HG03280 (cell line): ENCODE results near the gene TKTL1.
A peak's percentile ranks its signal among the peaks of the same experiment; 100 is the strongest.

ENCODE experiments used
- ATAC-seq: cut with Tn5 transposase; IDR thresholded peaks from one replicate; pipeline ENCODE4 v1.9.1; 2021; ENCODE audit warnings: mild to moderate bottlenecking, moderate library complexity; ENCODE audit not compliant: unreplicated experiment

The TKTL1 gene

DNA sequence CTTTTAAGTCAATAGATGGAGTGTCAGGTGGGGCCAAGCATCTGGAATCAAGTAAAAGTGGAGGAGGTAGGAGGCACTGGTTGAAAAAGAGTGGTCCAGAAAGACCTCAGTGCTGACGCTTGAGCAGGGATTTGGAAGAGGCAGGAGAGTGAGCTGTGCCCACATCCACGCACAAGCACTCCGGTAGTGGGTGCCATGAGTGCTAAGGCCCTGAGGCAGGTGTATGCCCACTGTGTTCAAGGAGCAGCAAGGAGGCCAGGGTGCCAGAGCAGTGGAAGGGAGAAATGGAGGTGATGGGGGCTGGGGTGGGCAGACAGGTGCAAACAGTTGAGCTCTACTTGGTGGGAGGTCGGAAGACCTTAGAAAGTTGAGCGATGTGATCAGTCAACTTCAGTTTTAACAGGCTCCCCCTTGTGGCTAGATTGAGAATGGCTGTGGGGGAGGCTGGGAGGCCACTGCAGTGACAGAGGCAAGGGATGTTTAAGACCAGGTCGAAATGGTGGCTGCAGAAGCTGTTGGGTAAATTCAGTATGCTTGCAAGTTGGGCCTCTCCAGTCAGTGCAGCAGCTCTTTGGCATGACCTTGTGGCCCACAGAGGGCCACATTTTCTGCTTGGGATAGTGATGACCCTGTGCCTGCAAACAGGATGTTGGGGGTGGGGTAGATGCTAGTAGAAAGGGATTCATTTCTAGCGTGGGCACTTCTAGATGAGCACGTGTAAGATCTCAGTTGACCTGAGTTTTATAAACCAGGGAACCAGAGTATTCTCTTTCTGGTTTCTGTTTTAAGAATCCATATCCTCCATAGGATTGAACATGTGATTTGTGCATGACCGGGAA is 12.7 kb downstream of the TKTL1 start:
- no peak for ATAC-seq

DNA sequence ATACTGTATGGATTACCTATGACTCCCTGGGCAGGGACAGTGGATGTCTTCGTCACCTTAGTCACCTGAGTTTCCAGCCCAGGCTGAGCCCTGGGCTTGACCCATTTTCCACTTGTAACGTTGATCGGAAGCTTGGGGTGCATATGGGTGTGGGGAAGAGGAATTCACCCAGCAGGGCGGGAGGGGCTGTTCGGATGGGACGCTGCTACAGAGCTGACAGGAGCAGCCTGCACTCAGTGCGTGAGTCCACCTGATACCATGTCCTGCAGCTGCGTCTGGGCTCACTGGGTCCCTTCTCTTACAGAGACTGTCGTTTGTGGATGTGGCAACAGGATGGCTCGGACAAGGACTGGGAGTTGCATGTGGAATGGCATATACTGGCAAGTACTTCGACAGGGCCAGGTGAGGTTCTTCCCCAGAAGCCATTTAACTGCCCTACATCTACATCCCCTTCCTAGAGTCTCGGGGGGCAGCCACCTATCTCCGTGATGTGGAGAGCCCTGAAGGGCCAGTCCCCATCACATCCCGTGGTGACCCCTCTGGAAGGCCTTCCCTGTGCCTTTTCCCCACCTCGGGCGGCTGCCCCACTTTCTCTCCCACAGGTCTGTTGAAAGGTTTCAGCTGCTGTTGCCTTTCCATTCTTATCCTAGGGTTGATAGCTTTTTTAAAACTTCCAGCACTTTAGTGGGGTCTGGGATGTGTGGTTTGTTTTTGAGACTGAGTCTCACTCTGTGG is 13.6 kb downstream of the TKTL1 start:
- no peak for ATAC-seq

DNA sequence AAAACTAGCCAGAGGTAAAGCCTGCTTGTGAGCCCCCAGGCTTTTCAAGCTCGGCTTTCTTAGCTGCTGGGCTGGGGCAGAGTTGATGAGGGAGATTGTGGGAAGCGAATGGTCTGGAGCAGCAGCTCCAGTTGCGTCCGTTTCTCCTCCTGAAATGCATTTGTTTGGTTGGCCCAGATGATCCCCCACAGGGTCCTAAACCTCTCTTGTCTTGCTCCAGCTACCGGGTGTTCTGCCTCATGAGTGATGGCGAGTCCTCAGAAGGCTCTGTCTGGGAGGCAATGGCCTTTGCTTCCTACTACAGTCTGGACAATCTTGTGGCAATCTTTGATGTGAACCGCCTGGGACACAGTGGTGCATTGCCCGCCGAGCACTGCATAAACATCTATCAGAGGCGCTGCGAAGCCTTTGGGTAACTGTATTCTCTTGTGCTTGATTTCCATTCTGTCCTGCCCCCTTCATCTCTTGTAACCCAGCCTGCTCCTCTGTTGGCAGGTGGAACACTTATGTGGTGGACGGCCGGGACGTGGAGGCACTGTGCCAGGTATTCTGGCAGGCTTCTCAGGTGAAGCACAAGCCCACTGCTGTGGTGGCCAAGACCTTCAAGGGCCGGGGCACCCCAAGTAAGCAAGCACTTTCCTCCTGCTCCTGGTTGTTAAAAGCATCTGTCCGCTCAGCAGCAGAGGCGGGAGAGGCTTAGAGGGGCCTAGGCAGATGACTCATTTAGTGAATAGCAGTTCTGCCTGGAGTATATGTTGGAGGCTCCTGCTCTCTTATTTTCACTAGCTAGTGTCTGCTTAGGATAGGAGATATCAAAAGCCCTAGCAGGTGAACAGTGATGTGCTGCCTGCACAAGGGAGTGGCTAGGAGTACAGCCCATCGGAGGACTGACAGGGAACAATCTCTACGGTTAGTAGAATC is 15.3 kb downstream of the TKTL1 start:
- ATAC-seq: no peak

DNA sequence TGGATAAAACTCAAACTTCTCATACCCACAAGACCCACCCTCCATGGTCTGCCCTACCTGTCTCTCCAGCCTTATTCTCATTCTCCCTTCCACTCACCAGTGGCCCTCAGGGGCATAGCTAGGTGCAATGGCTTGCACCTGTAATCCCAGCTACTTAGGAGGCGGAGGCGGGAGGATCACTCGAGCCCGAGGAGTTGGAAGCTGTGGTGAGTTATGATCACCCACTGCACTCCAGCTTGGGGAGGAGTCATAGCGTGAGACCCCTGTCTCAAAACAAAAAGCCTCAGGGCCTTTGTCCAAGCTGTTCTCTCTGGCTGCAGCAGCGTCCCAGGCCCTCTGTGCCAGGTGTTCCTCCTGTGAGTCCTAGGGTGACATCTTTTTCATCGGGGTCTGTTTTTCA is 16.5 kb downstream of the TKTL1 start:
- ATAC-seq: no peak

DNA sequence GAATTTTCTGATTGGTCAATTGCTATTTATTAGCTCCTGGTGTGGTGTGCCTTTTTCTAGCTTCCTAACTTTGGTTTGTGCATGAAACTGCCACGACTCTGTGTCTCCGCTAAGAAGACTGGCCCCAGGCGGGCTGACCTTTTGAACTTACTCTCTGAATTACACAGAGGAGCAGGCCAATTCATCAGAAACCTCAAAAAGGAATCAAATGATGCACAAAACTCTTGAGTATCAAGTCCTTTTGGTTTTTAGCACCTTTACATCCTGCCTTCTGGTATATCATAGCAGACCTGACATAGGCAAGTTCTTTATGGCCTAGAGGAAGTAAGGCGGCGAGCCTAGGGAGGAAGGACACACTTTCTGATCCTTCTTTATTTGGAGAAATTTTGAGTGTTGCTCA is 17.6 kb downstream of the TKTL1 start:
- ATAC-seq: no peak

DNA sequence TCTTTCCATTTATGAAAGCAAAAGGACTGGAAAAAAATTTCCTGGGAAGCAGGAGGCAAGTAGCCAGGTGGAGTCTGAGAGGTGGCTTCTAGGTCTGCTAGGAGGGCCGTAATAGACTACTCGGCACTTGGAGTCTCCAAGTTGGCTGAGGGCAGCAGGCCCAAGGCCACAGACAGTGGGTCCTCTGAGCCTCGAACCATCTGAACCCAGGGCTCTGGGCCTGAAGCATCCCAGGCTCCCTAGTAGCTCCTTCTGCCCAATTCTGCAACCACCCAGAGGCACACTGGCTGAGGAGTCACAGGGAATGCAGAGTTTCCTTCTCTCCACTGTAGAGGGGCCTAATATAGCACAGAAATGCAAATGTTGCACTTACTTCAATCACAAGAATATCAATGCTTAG is 19.8 kb downstream of the TKTL1 start:
- ATAC-seq: no peak

DNA sequence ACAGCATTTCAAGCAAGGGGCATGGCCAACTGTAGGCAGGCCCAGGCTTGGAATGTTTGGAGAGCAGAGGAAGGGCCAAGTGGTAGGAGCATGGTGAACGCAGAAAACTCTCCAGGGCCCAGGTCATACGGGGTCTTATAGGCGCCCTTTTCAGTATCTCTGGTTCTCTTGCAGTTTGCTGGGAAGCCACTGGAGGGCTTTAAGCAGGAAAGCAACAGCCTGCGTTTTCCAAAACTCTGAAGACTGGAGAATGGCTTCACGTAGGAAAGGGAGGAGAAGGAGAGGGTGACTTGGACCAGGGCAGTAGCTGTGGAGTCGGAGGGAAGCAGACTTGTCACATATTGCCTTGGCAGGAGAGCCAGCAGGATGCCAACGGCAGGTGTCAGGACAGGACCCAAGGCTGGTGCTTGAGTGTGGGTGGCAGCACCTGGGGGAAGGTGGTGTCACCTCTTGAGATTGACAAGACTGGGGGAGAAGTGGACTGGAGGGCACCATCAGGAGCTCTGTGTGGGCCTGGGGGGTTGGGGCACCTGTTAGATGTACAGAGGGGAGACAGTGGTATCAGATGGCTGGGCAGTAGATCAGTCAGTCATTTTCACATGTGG is 21.9 kb downstream of the TKTL1 start:
- ATAC-seq: no peak

DNA sequence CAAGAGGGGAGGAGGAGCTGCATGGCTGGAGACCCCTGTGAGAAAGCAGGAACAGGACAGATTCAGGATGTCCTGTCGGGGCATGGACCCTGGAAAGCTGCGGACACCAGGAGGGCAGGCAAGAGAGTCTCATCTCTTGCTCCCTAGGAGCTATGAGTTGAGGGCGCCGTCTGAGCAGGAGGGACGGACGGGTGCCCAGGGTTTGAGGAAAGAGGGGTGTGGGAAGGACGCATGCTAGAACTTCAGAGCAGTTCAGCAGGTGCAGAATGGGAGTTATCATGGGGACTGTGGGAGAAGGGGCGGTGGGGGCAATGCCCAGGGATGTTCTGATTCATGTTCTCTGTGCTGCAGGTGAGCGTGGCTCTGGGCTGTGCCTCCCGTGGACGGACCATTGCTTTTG is 24.8 kb downstream of the TKTL1 start:
- no peak for ATAC-seq

DNA sequence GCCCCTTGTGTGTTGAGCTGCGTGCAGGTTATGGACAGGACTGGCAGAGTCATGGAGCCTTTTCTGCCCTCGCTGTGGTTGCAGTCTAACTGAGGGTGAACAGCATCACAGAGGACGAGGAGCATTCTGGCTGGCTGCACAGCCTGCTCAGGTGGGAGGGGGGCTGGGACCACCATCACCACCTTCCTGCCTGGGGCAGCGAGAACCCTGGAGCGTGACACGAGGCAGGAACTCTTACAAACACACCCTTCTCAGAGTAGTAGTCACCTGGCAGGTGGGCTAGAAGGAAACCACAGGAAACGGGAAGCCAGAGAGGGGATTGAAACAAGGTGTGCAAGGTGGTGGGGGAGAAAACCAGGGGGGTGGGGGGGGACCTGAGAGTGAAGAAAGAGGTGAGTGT is 25.6 kb downstream of the TKTL1 start:
- no peak for ATAC-seq

DNA sequence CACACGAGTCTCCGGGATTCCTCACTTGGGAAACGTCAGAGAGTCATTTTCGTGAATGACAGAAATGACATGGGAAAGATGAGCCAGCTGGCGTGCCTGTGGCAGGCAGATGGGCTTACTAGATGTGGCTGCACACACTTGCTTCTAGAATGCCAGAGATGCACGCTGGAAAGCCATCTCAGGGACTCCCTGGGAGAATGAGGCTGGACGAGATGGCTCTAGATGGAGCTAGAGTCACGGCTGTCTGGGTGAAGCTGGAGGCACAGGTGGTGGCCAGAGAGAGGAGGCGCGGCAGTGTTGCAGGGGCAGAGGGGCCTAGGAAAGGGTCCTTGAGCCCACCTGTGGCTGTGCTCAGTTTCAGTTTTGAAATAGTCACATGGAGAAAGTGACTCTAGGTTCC is 26.0 kb downstream of the TKTL1 start:
- no peak for ATAC-seq

DNA sequence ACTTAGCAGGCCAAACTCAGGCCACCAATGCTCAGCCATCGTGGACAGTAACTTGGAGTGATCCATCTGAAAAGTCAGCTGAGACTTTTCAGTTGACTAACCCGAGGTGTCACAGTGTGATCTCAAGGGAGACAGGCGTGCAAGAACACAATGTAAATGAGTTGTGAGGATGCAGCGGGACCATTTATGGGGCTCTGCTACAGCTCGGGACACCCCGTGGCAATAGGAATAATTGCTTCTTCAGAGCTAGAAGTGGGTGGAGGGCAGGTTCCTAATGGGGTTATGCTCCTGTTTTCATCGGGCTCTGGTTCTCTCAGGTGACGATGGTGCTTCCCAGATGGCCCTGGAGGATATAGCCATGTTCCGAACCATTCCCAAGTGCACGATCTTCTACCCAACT is 27.3 kb downstream of the TKTL1 start:
- no peak for ATAC-seq

DNA sequence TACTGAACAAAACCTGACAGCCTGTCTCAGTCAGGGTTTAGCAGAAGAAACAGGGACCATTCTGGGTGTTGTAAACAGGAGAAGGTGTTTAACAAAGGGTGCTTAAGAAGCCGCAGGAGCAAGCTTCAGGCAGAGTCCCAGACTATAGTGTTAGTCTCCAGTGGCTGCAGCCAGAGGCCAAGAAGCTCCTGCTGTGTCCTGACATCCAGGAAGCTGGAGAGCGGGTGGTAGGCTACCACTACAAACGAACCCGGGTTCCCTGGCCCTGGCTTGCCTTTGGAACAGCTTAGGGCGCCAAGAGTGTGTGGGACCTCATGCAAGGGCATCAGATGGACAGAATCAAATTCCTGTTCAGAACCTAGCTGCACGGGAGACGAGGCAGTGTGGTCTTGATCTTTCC is 27.9 kb downstream of the TKTL1 start:
- no peak for ATAC-seq

DNA sequence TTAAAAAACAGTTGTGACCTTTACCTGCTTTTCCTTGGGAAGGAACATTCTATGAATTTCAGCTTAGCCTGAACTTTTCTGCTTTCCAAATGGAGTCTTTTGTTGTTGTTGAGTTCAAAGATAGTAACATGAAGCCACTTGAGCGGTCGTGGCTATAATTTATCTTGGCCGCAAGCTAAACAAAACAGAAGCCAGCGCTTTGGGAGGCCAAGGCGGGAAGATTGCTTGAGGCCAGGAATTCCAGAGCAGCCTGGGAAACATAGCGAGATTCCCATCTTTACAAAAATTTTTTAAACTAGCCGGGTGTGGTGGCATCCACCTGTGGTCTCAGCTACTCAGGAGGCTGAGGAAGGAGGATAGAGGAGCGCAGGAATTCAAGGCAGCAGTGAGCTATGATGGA is 29.9 kb downstream of the TKTL1 start:
- ATAC-seq: no peak

DNA sequence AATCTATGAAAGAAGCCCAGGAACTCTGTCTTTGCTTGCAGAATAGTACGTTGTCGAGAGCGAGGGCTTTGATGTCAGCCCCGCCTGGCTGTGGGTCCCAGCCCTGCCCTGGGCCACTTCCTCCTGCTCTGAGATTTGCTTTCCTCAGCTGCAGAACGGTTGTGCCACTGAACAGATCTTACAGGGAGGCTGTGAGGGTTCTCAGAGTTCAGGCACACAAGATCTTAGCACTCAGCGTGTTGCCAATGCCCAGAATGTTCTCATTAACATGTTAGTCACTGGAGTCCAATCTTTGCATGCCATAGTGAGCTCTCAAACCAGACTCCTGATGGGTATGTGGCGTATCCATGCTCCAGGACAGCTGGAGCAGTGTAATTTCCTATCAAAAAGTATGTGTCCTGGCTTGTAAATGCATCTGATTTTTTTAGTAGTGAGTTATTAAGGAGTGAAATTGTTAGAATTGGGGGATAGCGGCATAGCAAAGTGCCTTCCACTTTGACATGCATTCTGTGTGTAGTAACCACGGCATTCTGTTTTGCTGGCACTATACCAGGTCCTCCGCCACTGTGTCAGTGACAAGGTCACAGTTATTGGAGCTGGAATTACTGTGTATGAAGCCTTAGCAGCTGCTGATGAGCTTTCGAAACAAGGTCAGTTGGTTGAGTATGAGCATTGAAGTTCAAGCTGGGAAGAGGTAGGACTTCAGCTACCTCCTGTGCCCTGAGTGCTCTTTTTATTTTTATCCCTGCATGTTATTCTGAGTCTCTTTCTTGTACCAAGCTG is 31.6 kb downstream of the TKTL1 start:
- ATAC-seq: no peak

DNA sequence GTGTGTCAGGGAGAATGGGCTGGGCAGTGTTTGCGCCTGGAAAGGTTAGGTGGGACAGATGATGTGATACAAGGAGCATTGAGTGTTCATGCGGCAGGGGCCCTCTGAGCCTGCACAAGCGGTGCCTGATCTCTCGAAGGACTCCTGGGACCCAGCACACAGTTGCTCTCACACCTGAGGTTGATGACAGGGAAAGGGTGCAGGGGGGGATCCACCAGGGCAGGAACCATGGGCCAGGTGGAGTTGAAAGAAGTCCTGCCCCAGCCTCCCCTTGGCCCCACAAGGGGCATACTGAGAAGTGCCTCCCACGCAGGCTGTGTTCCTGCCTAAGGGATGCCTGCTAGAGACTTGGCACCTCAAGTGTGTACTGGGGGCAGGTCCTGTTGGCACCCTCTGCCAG is 33.1 kb downstream of the TKTL1 start:
- ATAC-seq: no peak

DNA sequence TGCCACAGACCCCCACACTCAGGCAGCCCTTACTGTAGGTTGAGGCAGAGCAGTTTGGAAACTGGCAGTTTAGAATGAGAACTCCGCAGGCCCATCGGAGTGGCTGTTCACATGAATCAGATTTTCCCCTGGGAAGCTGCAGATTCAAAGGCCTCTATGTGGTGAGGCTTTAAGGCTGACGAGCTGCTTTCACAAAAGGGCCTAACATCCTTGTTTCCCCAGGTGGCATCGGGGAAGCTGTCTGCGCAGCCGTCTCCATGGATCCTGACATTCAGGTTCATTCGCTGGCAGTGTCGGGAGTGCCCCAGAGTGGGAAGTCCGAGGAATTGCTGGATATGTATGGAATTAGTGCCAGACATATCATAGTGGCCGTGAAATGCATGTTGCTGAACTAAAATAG is 33.7 kb downstream of the TKTL1 start:
- no peak for ATAC-seq

DNA sequence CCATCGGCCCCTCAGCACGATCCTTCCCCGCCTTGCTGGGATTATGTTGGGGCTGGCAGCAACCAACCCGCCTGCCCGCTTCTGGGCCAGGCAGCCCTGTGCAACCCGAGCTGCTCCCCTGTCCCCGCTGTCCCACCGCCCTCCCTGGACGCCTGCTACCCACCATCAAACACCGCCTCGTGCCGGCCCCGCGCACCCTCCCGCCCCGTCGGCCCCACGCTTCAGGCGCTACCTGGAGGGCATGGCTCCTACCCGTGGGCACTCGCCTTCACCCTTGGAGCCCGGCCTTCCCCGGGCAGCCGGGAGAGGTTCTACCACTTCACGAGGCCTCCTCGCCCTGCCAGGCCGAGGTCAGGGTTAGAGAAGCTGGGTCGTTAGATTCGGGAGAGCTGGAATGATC is 37.0 kb downstream of the TKTL1 start:
- ATAC-seq: no peak

DNA sequence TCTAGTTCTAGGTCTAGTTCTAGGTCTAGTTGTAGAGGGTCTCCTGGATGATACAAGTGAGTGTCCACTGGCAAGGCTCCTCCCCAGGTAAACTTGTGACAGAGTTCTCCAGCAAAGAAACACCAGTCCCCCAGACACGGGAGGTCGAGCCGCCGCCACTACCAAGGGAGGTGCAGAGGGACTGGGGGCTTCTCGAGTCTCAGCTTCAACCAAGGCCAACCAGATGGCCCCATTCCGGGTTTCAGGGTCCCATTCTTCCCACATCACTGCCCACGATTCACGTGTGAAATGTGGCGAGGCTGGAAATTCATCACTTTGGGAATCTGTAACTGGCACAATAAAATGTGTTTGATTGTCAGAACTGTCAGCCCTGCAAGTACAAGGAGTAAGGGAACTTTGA is 37.5 kb downstream of the TKTL1 start:
- no peak for ATAC-seq

DNA sequence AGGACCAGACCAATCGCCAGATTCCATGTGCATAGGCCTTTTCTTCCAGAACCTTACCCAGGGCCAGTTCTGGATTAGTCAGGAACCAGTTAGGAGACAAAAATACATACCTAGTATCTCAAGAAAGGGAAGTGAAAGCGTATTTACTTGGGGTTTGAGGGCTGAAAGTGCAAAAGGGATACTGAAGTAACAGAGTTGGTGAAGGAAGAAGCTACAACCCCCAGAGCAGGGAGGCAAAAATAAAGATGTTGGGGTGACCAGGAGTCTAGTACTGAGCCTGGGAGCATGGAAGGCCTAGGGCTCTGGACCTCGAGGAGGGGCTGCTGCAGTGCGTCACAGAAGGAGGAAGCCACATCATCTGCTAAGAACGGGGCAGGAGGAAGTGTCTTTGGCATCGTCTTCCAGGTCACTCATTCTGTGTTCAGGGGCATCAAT is 38.3 kb downstream of the TKTL1 start:
- peak; percentile 63 for ATAC-seq

DNA sequence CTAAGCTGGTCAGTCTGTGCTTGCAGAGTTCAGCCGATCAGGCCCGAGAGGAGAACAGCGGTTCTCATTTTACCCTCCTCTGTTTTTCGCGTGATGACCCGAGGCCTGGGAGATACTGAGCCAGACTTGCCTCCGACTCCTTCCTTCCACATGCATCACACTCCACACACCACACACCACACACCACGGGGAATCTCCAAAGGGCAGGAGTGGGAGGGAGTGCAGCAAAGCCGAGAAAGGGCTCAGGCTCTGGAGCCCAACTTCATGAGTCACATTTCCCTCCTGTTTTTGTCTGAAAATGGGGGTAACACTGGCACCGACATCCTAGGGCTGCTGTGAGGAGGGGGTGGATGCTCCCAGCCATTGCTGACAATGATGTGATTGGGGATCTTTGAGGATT is 38.9 kb downstream of the TKTL1 start:
- ATAC-seq: no peak
